ENCODE measurements around the gene RABAC1.

The RABAC1 gene

GRCh38 chr19:41988947-41989346 is 29.8 kb upstream of the RABAC1 start:
- no peak for DNase-seq (ENCODE audit: low read depth)

- DNase-seq (ENCODE audit: low read depth), result no peak
These were observed 28.2 kb upstream of the RABAC1 start for GRCh38 chr19:41987141-41987860.

- DNase-seq (ENCODE audit: low read depth), result no peak
These were observed 25.8 kb upstream of the RABAC1 start for GRCh38 chr19:41984961-41985360.

- DNase-seq (ENCODE audit: low read depth), result no peak
These were observed 22.6 kb upstream of the RABAC1 start for GRCh38 chr19:41981724-41982123.

GRCh38 chr19:41978470-41978869 is 19.3 kb upstream of the RABAC1 start:
- DNase-seq (ENCODE audit: low read depth), result no peak

DNA sequence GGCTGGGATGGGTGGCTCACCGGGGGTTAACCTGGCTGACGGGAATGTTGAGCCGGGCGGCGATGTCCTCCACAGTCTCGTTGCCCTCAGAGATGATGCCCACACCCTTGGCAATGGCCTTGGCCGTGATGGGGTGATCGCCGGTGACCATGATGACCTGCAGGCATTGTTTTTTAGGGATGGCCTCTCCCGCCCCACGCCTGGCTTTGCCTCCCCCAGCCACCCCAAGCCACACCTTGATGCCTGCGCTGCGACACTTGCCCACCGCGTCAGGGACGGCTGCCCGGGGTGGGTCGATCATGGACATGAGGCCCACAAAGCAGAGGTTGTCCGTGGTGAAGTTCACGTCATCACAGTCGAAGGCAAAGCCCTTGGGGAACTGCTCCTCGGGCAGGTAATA is 18.8 kb upstream of the RABAC1 start:
- no peak for DNase-seq (ENCODE audit: low read depth)

DNA sequence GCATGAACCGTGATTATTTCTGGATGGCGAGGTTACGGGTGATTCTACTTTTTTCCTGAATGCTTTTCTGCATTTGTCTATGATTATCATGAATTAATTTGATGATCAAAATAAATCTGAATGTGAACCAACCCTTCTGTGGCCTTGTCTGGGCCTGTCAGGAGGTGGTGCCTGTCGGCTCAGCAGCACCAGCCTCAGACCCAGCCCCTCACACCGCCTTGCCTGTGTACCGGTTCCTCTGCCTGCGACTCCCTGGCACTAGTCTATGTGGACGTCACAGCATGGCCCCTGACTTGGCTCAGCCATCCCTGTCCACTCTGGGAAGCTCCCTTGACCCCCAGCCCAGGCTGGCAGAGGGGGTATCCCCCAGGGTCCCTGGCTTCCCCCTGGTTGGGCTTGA is 15.5 kb upstream of the RABAC1 start:
- DNase-seq (ENCODE audit: low read depth), result no peak

DNA sequence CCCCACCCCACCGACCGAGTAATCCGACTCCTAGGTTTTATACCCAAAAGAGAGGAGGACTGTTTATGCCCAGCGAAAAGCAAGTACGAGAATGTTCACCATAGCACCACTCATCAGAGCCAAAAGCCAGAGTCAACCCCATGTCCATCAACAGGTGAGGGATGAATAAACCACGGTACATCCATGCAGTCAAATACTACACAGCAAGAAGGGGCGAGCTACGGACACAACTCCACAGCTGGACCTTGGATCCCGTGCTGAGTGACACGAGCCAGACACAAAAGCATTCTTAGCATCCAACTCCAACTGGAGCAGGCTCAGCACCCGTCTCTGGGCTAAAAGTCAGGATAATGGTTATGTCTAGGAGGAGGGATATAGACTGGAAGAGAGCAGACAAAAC is 12.2 kb upstream of the RABAC1 start:
- no peak for DNase-seq (ENCODE audit: low read depth)

GRCh38 chr19:41969772-41970458 is 10.8 kb upstream of the RABAC1 start:
- DNase-seq (ENCODE audit: low read depth), result no peak

GRCh38 chr19:41968751-41969595 is 9.9 kb upstream of the RABAC1 start:
- DNase-seq (ENCODE audit: low read depth), result no peak

DNA sequence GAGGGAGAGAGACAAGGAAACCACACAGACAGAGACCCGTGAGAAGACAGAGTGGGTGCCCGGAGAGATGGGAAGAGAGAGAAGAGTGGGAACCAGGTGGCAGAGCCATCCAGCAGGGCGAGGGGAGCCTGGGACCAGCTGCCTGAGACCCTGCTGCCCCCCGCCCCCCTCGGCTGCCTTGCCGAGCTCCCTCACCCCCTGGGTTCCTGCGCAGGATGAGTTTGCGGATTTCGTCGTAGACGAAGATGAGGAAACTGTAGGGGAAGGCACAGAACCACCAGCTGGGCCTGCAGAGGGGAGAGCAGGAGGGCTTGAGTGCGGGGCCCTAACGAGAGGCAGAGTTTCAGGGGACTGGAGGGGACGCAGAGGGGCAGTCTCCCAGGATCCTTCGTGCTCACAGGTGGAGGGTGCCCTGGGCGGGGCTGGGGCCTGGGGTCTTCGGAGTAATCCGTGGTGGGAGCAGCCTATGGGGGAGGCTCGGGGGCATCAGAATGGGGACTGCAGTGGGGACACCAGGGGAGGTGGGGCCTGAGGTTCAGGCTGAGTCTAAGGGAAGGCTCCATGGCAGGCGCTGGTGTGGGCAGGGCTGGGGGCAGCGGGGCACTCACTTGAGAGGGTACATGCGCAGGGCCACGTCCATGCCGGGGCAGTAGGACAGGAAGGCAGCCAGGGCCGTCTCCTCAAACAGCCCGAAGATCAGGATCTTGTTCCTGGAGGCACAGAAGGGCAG is 8.1 kb upstream of the RABAC1 start:
- DNase-seq (ENCODE audit: low read depth), result no peak

DNA sequence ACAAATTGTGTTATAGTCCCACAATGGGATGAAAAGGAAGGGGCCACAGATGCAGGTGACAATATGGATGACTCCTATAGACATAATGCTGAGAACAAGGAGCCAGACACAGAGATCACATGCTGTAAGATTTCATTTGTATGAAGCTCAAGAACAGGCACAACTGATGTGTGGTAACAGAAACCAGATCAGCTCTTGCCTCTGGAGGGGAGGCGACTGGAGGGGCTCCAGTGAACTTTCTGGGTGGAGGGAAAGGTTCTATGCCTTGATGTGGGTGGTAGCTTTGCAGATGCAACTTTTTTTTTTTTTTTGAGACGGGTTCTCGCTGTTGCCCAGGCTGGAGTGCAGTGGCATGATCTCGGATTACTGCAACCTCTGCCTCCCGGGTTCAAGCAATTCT is 6.0 kb upstream of the RABAC1 start:
- no peak for DNase-seq (ENCODE audit: low read depth)

GRCh38 chr19:41960973-41961372 is 1.9 kb upstream of the RABAC1 start:
- DNase-seq (ENCODE audit: low read depth), result no peak

GRCh38 chr19:41958367-41959055 is 610 bp downstream of the RABAC1 start:
- peak; percentile 64 for DNase-seq (ENCODE audit: low read depth)

DNA sequence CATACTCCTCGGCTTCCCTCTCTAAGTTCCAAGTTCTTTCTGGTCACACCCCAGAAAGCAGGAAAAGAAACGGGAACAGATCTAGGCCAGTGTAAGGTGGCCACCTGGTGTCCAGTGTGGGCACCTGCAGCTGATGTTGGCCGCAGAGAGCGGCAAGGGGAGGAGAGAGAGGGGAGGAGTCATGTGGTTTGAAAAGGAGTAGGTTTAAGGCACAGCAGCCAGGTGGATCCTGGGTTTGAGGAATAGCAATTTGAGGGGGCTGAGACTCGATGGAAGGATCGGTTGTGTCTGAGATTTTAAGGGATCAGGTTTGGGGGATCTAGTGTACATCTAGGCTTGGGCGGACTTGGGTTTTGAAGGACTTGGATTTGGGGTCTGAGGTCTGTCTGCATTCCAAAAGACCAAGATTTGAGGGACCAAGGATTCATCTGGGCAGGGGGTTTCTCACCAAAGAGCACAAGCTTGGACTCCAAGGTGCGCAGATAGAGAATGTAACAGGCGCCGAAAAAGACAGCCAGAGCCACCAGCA is 1.2 kb downstream of the RABAC1 start:
- DNase-seq (ENCODE audit: low read depth), result no peak

DNA sequence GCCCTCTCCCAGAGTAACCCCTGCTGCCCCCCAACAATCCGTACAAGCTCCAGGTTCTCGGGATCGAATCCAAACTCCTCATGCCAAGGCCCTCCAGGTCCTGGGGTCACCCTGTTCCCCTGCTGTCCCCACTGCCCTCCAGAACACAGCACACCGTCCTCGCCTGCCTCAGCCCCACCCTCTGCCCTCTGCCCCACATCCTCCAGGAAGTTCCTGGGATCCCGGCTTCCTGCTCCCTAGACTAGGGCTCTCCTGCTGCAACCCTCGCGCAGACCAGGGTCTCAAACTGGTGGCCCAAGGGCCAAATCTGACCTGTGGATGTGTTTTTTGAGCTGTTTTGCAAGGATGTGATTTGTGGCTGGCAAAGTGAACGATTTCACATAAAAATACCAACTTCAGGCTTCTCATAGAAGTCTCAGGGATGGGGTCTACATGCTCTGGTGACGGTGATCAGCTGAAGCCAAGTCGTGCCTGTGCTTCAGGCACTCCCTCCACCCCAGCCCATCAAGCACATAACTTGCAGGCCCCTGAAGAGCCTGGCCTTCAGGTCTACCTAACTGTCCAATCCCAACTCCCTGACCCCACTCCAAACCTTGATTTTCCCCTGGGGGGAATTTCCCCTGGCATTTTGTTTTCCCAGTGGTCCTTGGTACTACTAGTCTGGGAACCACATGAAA is 1.8 kb downstream of the RABAC1 start:
- DNase-seq (ENCODE audit: low read depth), result no peak

- no peak for DNase-seq (ENCODE audit: low read depth)
These were observed 2.5 kb downstream of the RABAC1 start for GRCh38 chr19:41956621-41957020.

GRCh38 chr19:41955521-41955920 is 3.6 kb downstream of the RABAC1 start:
- no peak for DNase-seq (ENCODE audit: low read depth)

- peak; percentile 73 for DNase-seq (ENCODE audit: low read depth)
These were observed 7.4 kb downstream of the RABAC1 start for GRCh38 chr19:41951686-41952172.

GRCh38 chr19:41947091-41947490 is 12.0 kb downstream of the RABAC1 start:
- no peak for DNase-seq (ENCODE audit: low read depth)

Data from stimulated activated CD8-positive, alpha-beta memory T cell treated with anti-CD3 and anti-CD28 coated beads, Interleukin-12 subunit alpha, Interleukin-12 subunit beta, amount 100 ng/mL, for 4 hours (primary cell).